CD14-positive monocyte (primary cell): ENCODE results near the gene AHCTF1. TPM values are rescaled to one million over a fixed set of nuclear protein-coding genes. Genes with fewer than 3 reads are reported as not detected.
A peak's percentile ranks its signal among the peaks of the same experiment; 100 is the strongest.
"Not testable (repeated sequence)": the region's sequence is repeated elsewhere in the genome, so short reads cannot be mapped to it uniquely, and the experiment has no call there.

Source experiments
- DNase-seq, 3 donors: peaks; one replicate each; pipeline ENCODE4 v3.0.0-alpha.2; 2011 to 2022
- H2AFZ ChIP-seq: 2 replicates; pipeline ENCODE4 v1.6.0; 2012; ENCODE audit warnings: mild to moderate bottlenecking, low read depth, low read length, inconsistent platforms; ENCODE audit not compliant: insufficient read depth, poor library complexity, severe bottlenecking
- H3K27ac ChIP-seq, 2 donors: 1 replicate in 1 of 2; 2 replicates in 1 of 2; pipeline ENCODE4 v1.5.1; 2012 to 2013; ENCODE audit warnings: low read length in 2 of 2, control low read depth in 1 of 2, inconsistent platforms in 1 of 2, low read depth in 1 of 2, mild to moderate bottlenecking in 1 of 2
- H3K27me3 ChIP-seq, 2 donors: one replicate each; pipeline versions ENCODE4 v1.6.0 to v1.6.1; 2011 to 2013; ENCODE audit warnings: low read length in 2 of 2; ENCODE audit not compliant: control insufficient read depth in 2 of 2, insufficient read depth in 2 of 2
- H3K36me3 ChIP-seq, 2 donors: replicated peaks in 1 of 2; 1 replicate in 1 of 2; 2 replicates in 1 of 2; pipeline versions ENCODE4 v1.5.1 to v1.6.1; 2012 to 2013; ENCODE audit warnings: low read length in 2 of 2, control low read depth in 1 of 2, inconsistent platforms in 1 of 2, mild to moderate bottlenecking in 1 of 2; ENCODE audit not compliant: insufficient read depth in 2 of 2, control insufficient read depth in 1 of 2
- H3K4me1 ChIP-seq, 2 donors: 1 replicate in 1 of 2; 2 replicates in 1 of 2; pipeline versions ENCODE4 v1.5.1 to v1.6.1; 2012 to 2013; ENCODE audit warnings: low read length in 2 of 2, control low read depth in 1 of 2, inconsistent platforms in 1 of 2, mild to moderate bottlenecking in 1 of 2, moderate library complexity in 1 of 2; ENCODE audit not compliant: insufficient read depth in 2 of 2, control insufficient read depth in 1 of 2
- H3K4me2 ChIP-seq: replicated peaks from 2 replicates; pipeline ENCODE3; 2012; ENCODE audit warnings: low read length, moderate library complexity, mild to moderate bottlenecking; ENCODE audit not compliant: poor library complexity, severe bottlenecking; ENCODE audit errors: extremely low read depth
- H3K4me3 ChIP-seq, 3 experiments: fragments of 200-600 bp in 1 of 3; sonication (generic) in 1 of 3; replicated peaks in 1 of 3; 1 replicate in 2 of 3; 2 replicates in 1 of 3; pipeline ENCODE4 v1.5.1; 2011 to 2013; ENCODE audit warnings: low read length in 3 of 3, mild to moderate bottlenecking in 3 of 3, control low read depth in 2 of 3, low read depth in 2 of 3, inconsistent platforms in 1 of 3, moderate library complexity in 1 of 3
- H3K79me2 ChIP-seq: 2 replicates; pipeline ENCODE4 v1.6.0; 2012; ENCODE audit warnings: mild to moderate bottlenecking, control low read depth, inconsistent platforms, low read length, moderate library complexity; ENCODE audit not compliant: insufficient read depth
- H3K9ac ChIP-seq: 2 replicates; pipeline ENCODE4 v1.6.0; 2017; ENCODE audit warnings: low read length, mild to moderate bottlenecking; ENCODE audit not compliant: insufficient read depth, poor library complexity, severe bottlenecking
- H3K9me3 ChIP-seq, 2 donors: replicated peaks in 1 of 2; 1 replicate in 1 of 2; 2 replicates in 1 of 2; pipeline versions ENCODE4 v1.5.1 to v1.6.1; 2012 to 2013; ENCODE audit warnings: low read length in 2 of 2, control low read depth in 1 of 2; ENCODE audit not compliant: control insufficient read depth in 1 of 2, insufficient read depth in 1 of 2
- H4K20me1 ChIP-seq: 2 replicates; pipeline ENCODE4 v1.6.0; 2012; ENCODE audit warnings: mild to moderate bottlenecking, low read length, control low read depth, moderate library complexity; ENCODE audit not compliant: insufficient read depth
- H3K27ac Mint-ChIP-seq, 7 donors: one replicate each; pipeline ENCODE4 v1.8.0; 2020; ENCODE audit warnings: mild to moderate bottlenecking in 7 of 7, mixed read lengths in 7 of 7, moderate library complexity in 6 of 7, inconsistent platforms in 2 of 7
- H3K27me3 Mint-ChIP-seq, 3 donors: one replicate each; pipeline ENCODE4 v1.8.0; 2021 to 2022; ENCODE audit warnings: low read depth in 3 of 3, mild to moderate bottlenecking in 3 of 3, mixed read lengths in 3 of 3, moderate library complexity in 3 of 3, inconsistent platforms in 1 of 3
- H3K36me3 Mint-ChIP-seq, 2 donors: one replicate each; pipeline ENCODE4 v1.8.0; 2020; ENCODE audit warnings: mixed read lengths in 2 of 2, inconsistent platforms in 1 of 2, mild to moderate bottlenecking in 1 of 2
- H3K4me1 Mint-ChIP-seq: one replicate; pipeline ENCODE4 v1.8.0; 2020; ENCODE audit warnings: mild to moderate bottlenecking, mixed read lengths
- H3K4me3 Mint-ChIP-seq, 2 donors: one replicate each; pipeline ENCODE4 v1.8.0; 2020; ENCODE audit warnings: mild to moderate bottlenecking in 2 of 2, mixed read lengths in 2 of 2, moderate library complexity in 1 of 2
- H3K9me3 Mint-ChIP-seq, 7 donors: one replicate each; pipeline ENCODE4 v1.8.0; 2020 to 2022; ENCODE audit warnings: mixed read lengths in 7 of 7, mild to moderate bottlenecking in 6 of 7, moderate library complexity in 6 of 7, inconsistent platforms in 2 of 7
- CTCF ChIP-seq: fragments of 200-600 bp; IDR thresholded peaks from one replicate; pipeline ENCODE4 v1.8.0; 2022; ENCODE audit warnings: antibody characterized with exemption, mild to moderate bottlenecking
- WGBS: methylation state at CpG from one replicate; pipeline ENCODE4 v1.1.5; 2013; ENCODE audit warnings: missing lambda C conversion rate; ENCODE audit not compliant: insufficient coverage; 5-methylcytosine and 5-hydroxymethylcytosine counted together
- intact Hi-C, 2 donors: fragments of 100-400 bp; cut with micrococcal nuclease; formaldehyde crosslinking; loops; one replicate each; pipeline versions ENCODE4 v1.15.0 to v1.15.1; 2023
- polyA plus RNA-seq, 3 donors: library from polyadenylated mRNA; depleted of rRNA in 1 of 3; unstranded in 2 of 3; stranded (reverse) in 1 of 3; fragments of 300-500 nt in 2 of 3; fragments of >200 nt in 1 of 3; fragmentation: Illumina TruSeq in 2 of 3; gene quantifications; 1 replicate in 2 of 3; 2 replicates in 1 of 3; pipeline ENCODE4 v1.2.3, GENCODE V29; 2012 to 2021

AHCTF1 gene
- polyA plus RNA-seq, 3 donors: 2.4 to 8.8 (median 5.4) TPM

GRCh38 chr1:246875041-246876026, 56.4 kb downstream of the AHCTF1 start:
- 94% methylated on average over 3 of the region's 8 CpGs for WGBS
- H3K27ac ChIP-seq: no peak overlapping the region
- H3K27ac Mint-ChIP-seq: peak overlapping the region in 5 of 7 donors; percentile 52 to 91 (median 57)
- H3K4me3 Mint-ChIP-seq: no peak overlapping the region
- peak in 1 of 3 donors; percentile 33 for DNase-seq
- no peaks in the 10 kb centered on the region for H3K79me2 ChIP-seq
- no peaks in the 10 kb centered on the region for H3K9me3 ChIP-seq
- no peaks in the 10 kb centered on the region for H3K27me3 ChIP-seq
- peaks cover 73 to 82% of the 10 kb centered on the region in 2 donors for H3K36me3 Mint-ChIP-seq
- H3K4me3 ChIP-seq: no peak overlapping the region
- H4K20me1 ChIP-seq: peaks cover 4% of the 10 kb centered on the region
- intact Hi-C loops: no loop called here
- H3K27me3 Mint-ChIP-seq: no peaks in the 10 kb centered on the region
- no peak overlapping the region for H3K4me2 ChIP-seq
- peaks cover 71 to 88% of the 10 kb centered on the region in 2 donors for H3K36me3 ChIP-seq
- H3K4me1 Mint-ChIP-seq: no peaks in the 10 kb centered on the region
- H3K4me1 ChIP-seq: no peaks in the 10 kb centered on the region
- no peak overlapping the region for H2AFZ ChIP-seq
- no peak for TF ChIP-seq CTCF
- H3K9ac ChIP-seq: no peak overlapping the region
- H3K9me3 Mint-ChIP-seq: no peaks in the 10 kb centered on the region

GRCh38 chr1:246865921-246866320, 65.8 kb downstream of the AHCTF1 start:
- H2AFZ ChIP-seq: no peak overlapping the region
- TF ChIP-seq CTCF: no peak
- no peaks in the 10 kb centered on the region for H3K79me2 ChIP-seq
- H3K27ac ChIP-seq: no peak overlapping the region
- no peak overlapping the region for H3K4me2 ChIP-seq
- intact Hi-C loops: no loop called here
- H3K27ac Mint-ChIP-seq: no peak overlapping the region
- H3K9ac ChIP-seq: no peak overlapping the region
- H3K4me3 ChIP-seq: no peak overlapping the region
- no peak for DNase-seq
- no peak overlapping the region for H3K4me3 Mint-ChIP-seq
- peaks cover 73 to 85% of the 10 kb centered on the region in 2 donors for H3K36me3 Mint-ChIP-seq
- H3K27me3 Mint-ChIP-seq: no peaks in the 10 kb centered on the region
- 100% methylated on average over 1 of the region's 2 CpGs for WGBS
- H3K9me3 ChIP-seq: no peaks in the 10 kb centered on the region
- peaks cover 55 to 95% of the 10 kb centered on the region in 2 donors for H3K36me3 ChIP-seq
- H3K4me1 Mint-ChIP-seq: no peaks in the 10 kb centered on the region
- no peaks in the 10 kb centered on the region for H4K20me1 ChIP-seq
- peaks cover 0 to 2% (median 0%) of the 10 kb centered on the region in 7 donors for H3K9me3 Mint-ChIP-seq
- H3K4me1 ChIP-seq: no peaks in the 10 kb centered on the region
- no peaks in the 10 kb centered on the region for H3K27me3 ChIP-seq

- H3K27me3 Mint-ChIP-seq, H3K27me3 ChIP-seq, H3K27ac Mint-ChIP-seq, H3K4me2 ChIP-seq, H3K27ac ChIP-seq, H3K9ac ChIP-seq, H3K4me3 Mint-ChIP-seq, H4K20me1 ChIP-seq, DNase-seq, H2AFZ ChIP-seq, H3K4me1 ChIP-seq, H3K9me3 Mint-ChIP-seq, intact Hi-C loops, H3K4me1 Mint-ChIP-seq, H3K4me3 ChIP-seq, H3K9me3 ChIP-seq, H3K79me2 ChIP-seq: not testable (repeated sequence)
- H3K36me3 Mint-ChIP-seq: peaks cover 75 to 85% of the 10 kb centered on the region in 2 donors
- no CpG with 5 or more reads among the region's 9 CpGs for WGBS
- H3K36me3 ChIP-seq: peaks cover 63 to 95% of the 10 kb centered on the region in 2 donors
Observed at GRCh38 chr1:246863791-246864190, 68.0 kb downstream of the AHCTF1 start.
